Mesenchymal stem cell (in vitro differentiated cells and primary cell): ENCODE results near the gene SAT1.

Experiments used
- DNase-seq: peaks from one replicate; pipeline ENCODE4 v3.0.0-alpha.2; 2013
- H2AFZ ChIP-seq: one replicate; pipeline ENCODE4 v1.6.1; 2013; ENCODE audit warnings: low read depth, mild to moderate bottlenecking, control low read depth, inconsistent platforms, low read length, moderate library complexity
- H2AK5ac ChIP-seq: 2 replicates; pipeline ENCODE4 v1.6.1; 2013; ENCODE audit warnings: low read length, moderate library complexity, mild to moderate bottlenecking, inconsistent platforms; ENCODE audit not compliant: severe bottlenecking
- H2BK120ac ChIP-seq: one replicate; pipeline ENCODE4 v1.6.1; 2013; ENCODE audit warnings: low read depth, mild to moderate bottlenecking, inconsistent platforms, low read length, moderate library complexity
- H2BK12ac ChIP-seq, 2 experiments: one replicate each; pipeline ENCODE4 v1.6.1; 2013; ENCODE audit warnings: inconsistent platforms in 2 of 2, low read length in 2 of 2, mild to moderate bottlenecking in 2 of 2, moderate library complexity in 2 of 2, control low read depth in 1 of 2
- H2BK15ac ChIP-seq: one replicate; pipeline ENCODE4 v1.6.1; 2013; ENCODE audit warnings: mild to moderate bottlenecking, low read depth, inconsistent platforms; ENCODE audit not compliant: poor library complexity, severe bottlenecking
- H2BK5ac ChIP-seq: 2 replicates; pipeline ENCODE4 v1.6.1; 2013; ENCODE audit warnings: low read depth, mild to moderate bottlenecking, low read length, control low read depth, inconsistent platforms; ENCODE audit not compliant: poor library complexity, severe bottlenecking
- H3K14ac ChIP-seq, 2 experiments: one replicate each; pipeline ENCODE4 v1.6.1; 2013; ENCODE audit warnings: inconsistent platforms in 2 of 2, low read length in 2 of 2, control low read depth in 1 of 2, mild to moderate bottlenecking in 1 of 2, moderate library complexity in 1 of 2
- H3K18ac ChIP-seq, 2 experiments: one replicate each; pipeline ENCODE4 v1.6.1; 2013; ENCODE audit warnings: inconsistent platforms in 2 of 2, low read length in 2 of 2, control low read depth in 1 of 2, low read depth in 1 of 2, mild to moderate bottlenecking in 1 of 2
- H3K23ac ChIP-seq, 2 experiments: one replicate each; pipeline ENCODE4 v1.6.1; 2013; ENCODE audit warnings: inconsistent platforms in 2 of 2, low read length in 2 of 2, mild to moderate bottlenecking in 2 of 2, moderate library complexity in 2 of 2, control low read depth in 1 of 2
- H3K27ac ChIP-seq: 2 replicates; pipeline ENCODE4 v1.5.1; 2013; ENCODE audit warnings: mild to moderate bottlenecking, moderate library complexity, low read length, control low read depth, inconsistent platforms; ENCODE audit not compliant: poor library complexity, severe bottlenecking
- H3K27me3 ChIP-seq, 2 experiments: 2 replicates each; pipeline versions ENCODE4 v1.6.1 to v1.7.0; 2013; ENCODE audit warnings: low read length in 2 of 2, mild to moderate bottlenecking in 2 of 2, moderate library complexity in 2 of 2, control low read depth in 1 of 2, inconsistent platforms in 1 of 2; ENCODE audit not compliant: control insufficient read depth in 1 of 2, insufficient read depth in 1 of 2
- H3K36me3 ChIP-seq, 2 experiments: 2 replicates each; pipeline versions ENCODE4 v1.6.1 to v1.7.0; 2013; ENCODE audit warnings: low read length in 2 of 2, control low read depth in 1 of 2, inconsistent platforms in 1 of 2, low read depth in 1 of 2, mild to moderate bottlenecking in 1 of 2; ENCODE audit not compliant: insufficient read depth in 2 of 2, control insufficient read depth in 1 of 2
- H3K4ac ChIP-seq, 2 experiments: one replicate each; pipeline ENCODE4 v1.6.1; 2013; ENCODE audit warnings: inconsistent platforms in 2 of 2, low read length in 2 of 2, mild to moderate bottlenecking in 2 of 2, moderate library complexity in 2 of 2, control low read depth in 1 of 2, low read depth in 1 of 2
- H3K4me1 ChIP-seq: 2 replicates; pipeline ENCODE4 v1.6.1; 2013; ENCODE audit warnings: low read depth, low read length, control low read depth; ENCODE audit not compliant: control insufficient read depth, insufficient read depth
- H3K4me2 ChIP-seq: 2 replicates; pipeline ENCODE4 v1.6.1; 2013; ENCODE audit warnings: low read length, mild to moderate bottlenecking, inconsistent platforms; ENCODE audit not compliant: poor library complexity, severe bottlenecking
- H3K4me3 ChIP-seq, 2 experiments: 2 replicates each; pipeline versions ENCODE4 v1.5.1 to v1.7.0; 2013; ENCODE audit warnings: low read length in 2 of 2, mild to moderate bottlenecking in 2 of 2, control low read depth in 1 of 2, low read depth in 1 of 2; ENCODE audit not compliant: insufficient read depth in 1 of 2
- H3K79me1 ChIP-seq: replicated peaks from 2 replicates; pipeline ENCODE4 v1.6.1; 2013; ENCODE audit warnings: mild to moderate bottlenecking, control low read depth, low read length, inconsistent platforms; ENCODE audit not compliant: poor library complexity, severe bottlenecking
- H3K9ac ChIP-seq: 2 replicates; pipeline ENCODE4 v1.7.0; 2013; ENCODE audit warnings: mild to moderate bottlenecking, low read length, moderate library complexity
- H3K9me3 ChIP-seq: 2 replicates; pipeline ENCODE4 v1.7.0; 2013; ENCODE audit warnings: mild to moderate bottlenecking, low read length; ENCODE audit not compliant: control insufficient read depth
- H4K8ac ChIP-seq: one replicate; pipeline ENCODE4 v1.6.1; 2013; ENCODE audit warnings: inconsistent platforms, mild to moderate bottlenecking, low read length, moderate library complexity
- H4K91ac ChIP-seq: one replicate; pipeline ENCODE4 v1.6.1; 2013; ENCODE audit warnings: mild to moderate bottlenecking, low read length, inconsistent platforms
- WGBS: methylation state at CpG from one replicate; pipeline ENCODE4 v1.1.7; 2013; ENCODE audit warnings: mixed read lengths; 5-methylcytosine and 5-hydroxymethylcytosine counted together

The SAT1 gene

GRCh38 chrX:23820235-23820782 lies 37.3 kb downstream of the SAT1 start:
- H3K27me3 ChIP-seq = no peaks in the 10 kb centered on the region
- no peak overlapping the region for H3K27ac ChIP-seq
- no peak overlapping the region for H4K8ac ChIP-seq
- no peak overlapping the region for H2BK15ac ChIP-seq
- H3K14ac ChIP-seq = no peak overlapping the region
- H3K9ac ChIP-seq = no peak overlapping the region
- H3K18ac ChIP-seq = no peak overlapping the region
- H2BK120ac ChIP-seq = no peak overlapping the region
- H3K79me1 ChIP-seq = no peaks in the 10 kb centered on the region
- peaks cover 4% of the 10 kb centered on the region for H3K4me1 ChIP-seq
- H3K23ac ChIP-seq = no peak overlapping the region
- no peak overlapping the region for H2BK12ac ChIP-seq
- H2AFZ ChIP-seq = no peak overlapping the region
- H3K4me2 ChIP-seq = no peak overlapping the region
- H3K36me3 ChIP-seq = no peaks in the 10 kb centered on the region
- H3K4me3 ChIP-seq = no peak overlapping the region
- 75% methylated on average over 3 of the region's 6 CpGs for WGBS
- no peak for DNase-seq
- H2AK5ac ChIP-seq = no peak overlapping the region
- no peak overlapping the region for H2BK5ac ChIP-seq
- no peak overlapping the region for H4K91ac ChIP-seq
- no peaks in the 10 kb centered on the region for H3K9me3 ChIP-seq
- no peak overlapping the region for H3K4ac ChIP-seq

DNA sequence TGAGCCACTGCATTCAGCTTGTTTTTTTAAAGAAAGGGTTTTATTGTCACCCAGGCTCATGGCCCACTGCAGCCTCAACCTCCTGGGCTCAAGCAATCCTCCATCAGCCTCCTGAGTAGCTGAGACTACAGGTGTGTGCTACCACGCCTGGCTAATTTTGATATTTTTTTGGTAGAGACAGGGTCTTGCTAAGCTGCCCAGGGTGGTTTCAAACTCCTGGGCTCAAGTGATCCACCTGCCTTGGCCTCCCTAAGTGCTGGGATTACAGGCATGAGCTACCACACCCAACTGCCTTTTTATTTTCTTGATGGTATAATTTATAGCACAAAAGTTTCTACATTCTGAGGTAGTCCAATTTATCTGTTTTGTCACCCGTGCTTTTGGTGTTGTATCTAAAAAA lies 38.9 kb downstream of the SAT1 start:
- peak overlapping the region; percentile 31 for H3K9ac ChIP-seq
- H2BK5ac ChIP-seq = no peak overlapping the region
- H2BK120ac ChIP-seq = no peak overlapping the region
- H3K23ac ChIP-seq = no peak overlapping the region
- H3K4me1 ChIP-seq = peaks cover 4% of the 10 kb centered on the region
- no peak overlapping the region for H4K8ac ChIP-seq
- no peak overlapping the region for H2BK15ac ChIP-seq
- no peaks in the 10 kb centered on the region for H3K79me1 ChIP-seq
- DNase-seq = no peak
- no peak overlapping the region for H3K4me2 ChIP-seq
- H3K14ac ChIP-seq = no peak overlapping the region
- no peaks in the 10 kb centered on the region for H3K9me3 ChIP-seq
- H2BK12ac ChIP-seq = no peak overlapping the region
- no peak overlapping the region for H2AK5ac ChIP-seq
- H4K91ac ChIP-seq = no peak overlapping the region
- no peak overlapping the region for H3K4ac ChIP-seq
- no peaks in the 10 kb centered on the region for H3K36me3 ChIP-seq
- peaks cover 0 to 3% of the 10 kb centered on the region in 2 experiments for H3K27me3 ChIP-seq
- H2AFZ ChIP-seq = no peak overlapping the region
- no peak overlapping the region for H3K18ac ChIP-seq
- H3K27ac ChIP-seq = no peak overlapping the region
- H3K4me3 ChIP-seq = no peak overlapping the region
- WGBS = 100% methylated on average over 1 of the region's 2 CpGs

GRCh38 chrX:23822397-23822796 lies 39.4 kb downstream of the SAT1 start:
- H3K27ac ChIP-seq = no peak overlapping the region
- H2BK120ac ChIP-seq = no peak overlapping the region
- no peak overlapping the region for H2AK5ac ChIP-seq
- H3K23ac ChIP-seq = no peak overlapping the region
- H3K36me3 ChIP-seq = no peaks in the 10 kb centered on the region
- no peak overlapping the region for H3K4me3 ChIP-seq
- no peak overlapping the region for H2AFZ ChIP-seq
- H3K79me1 ChIP-seq = no peaks in the 10 kb centered on the region
- no peak overlapping the region for H2BK5ac ChIP-seq
- no peak overlapping the region for H2BK12ac ChIP-seq
- H3K27me3 ChIP-seq = peaks cover 0 to 3% of the 10 kb centered on the region in 2 experiments
- peak; percentile 41 for DNase-seq
- no CpG with 5 or more reads among the region's 3 CpGs for WGBS
- H3K9me3 ChIP-seq = no peaks in the 10 kb centered on the region
- no peak overlapping the region for H4K8ac ChIP-seq
- no peak overlapping the region for H3K4me2 ChIP-seq
- H3K4ac ChIP-seq = no peak overlapping the region
- no peak overlapping the region for H3K18ac ChIP-seq
- no peak overlapping the region for H2BK15ac ChIP-seq
- H4K91ac ChIP-seq = no peak overlapping the region
- H3K4me1 ChIP-seq = peaks cover 4% of the 10 kb centered on the region
- no peak overlapping the region for H3K14ac ChIP-seq
- peak overlapping the region; percentile 31 for H3K9ac ChIP-seq

DNA sequence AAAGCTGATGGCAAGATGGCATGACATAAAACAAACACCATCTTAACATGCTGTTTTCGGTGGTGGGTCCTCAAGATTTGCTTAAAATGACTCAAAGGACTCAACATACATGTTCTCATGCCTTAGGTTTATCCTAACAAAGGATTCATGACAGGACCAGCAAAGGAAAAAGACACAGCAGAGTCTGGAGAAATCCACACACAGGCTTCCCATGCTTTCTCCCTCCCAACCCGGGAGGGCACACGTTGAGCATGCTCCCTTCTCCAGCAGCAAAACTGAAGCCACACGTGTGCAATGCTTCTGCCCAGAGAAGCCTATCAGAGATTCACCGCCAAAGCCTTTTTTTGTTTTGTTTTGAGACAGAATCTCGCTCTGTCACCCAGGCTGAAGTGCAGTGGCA lies 39.9 kb downstream of the SAT1 start:
- no peak overlapping the region for H2AK5ac ChIP-seq
- H3K4me2 ChIP-seq = no peak overlapping the region
- no peak for DNase-seq
- 70% methylated on average over 5 of the region's 6 CpGs for WGBS
- H3K79me1 ChIP-seq = no peaks in the 10 kb centered on the region
- H3K9ac ChIP-seq = peak overlapping the region; percentile 31
- no peak overlapping the region for H2BK15ac ChIP-seq
- no peak overlapping the region for H2BK5ac ChIP-seq
- no peak overlapping the region for H3K14ac ChIP-seq
- no peak overlapping the region for H2BK12ac ChIP-seq
- H3K9me3 ChIP-seq = no peaks in the 10 kb centered on the region
- H3K36me3 ChIP-seq = no peaks in the 10 kb centered on the region
- H3K27ac ChIP-seq = no peak overlapping the region
- H4K8ac ChIP-seq = no peak overlapping the region
- H3K27me3 ChIP-seq = peaks cover 0 to 3% of the 10 kb centered on the region in 2 experiments
- H3K18ac ChIP-seq = no peak overlapping the region
- H3K23ac ChIP-seq = no peak overlapping the region
- H4K91ac ChIP-seq = no peak overlapping the region
- no peak overlapping the region for H2BK120ac ChIP-seq
- no peak overlapping the region for H2AFZ ChIP-seq
- peaks cover 4% of the 10 kb centered on the region for H3K4me1 ChIP-seq
- H3K4me3 ChIP-seq = no peak overlapping the region
- H3K4ac ChIP-seq = no peak overlapping the region
